GM12891 (cell line): ENCODE data around the gene FMN1.

ENCODE experiments used
- DNase-seq: peaks from one replicate; pipeline ENCODE4 v3.0.0; 2011; ENCODE audit warnings: low spot score; ENCODE audit not compliant: insufficient read length
- FAIRE-seq: peaks from 2 replicates; lab custom pipeline; 2011; peaks lifted over from hg19 to GRCh38; lab: Jason Lieb, UNC
- PAX5 ChIP-seq: IDR thresholded peaks from 2 replicates; pipeline ENCODE4 v1.6.1; 2011; ENCODE audit warnings: low read length, moderate library complexity, mild to moderate bottlenecking; ENCODE audit not compliant: insufficient read depth, severe bottlenecking
- POLR2A ChIP-seq: IDR thresholded peaks from 2 replicates; pipeline ENCODE4 v1.6.1; 2011; ENCODE audit warnings: low read depth, low read length, control low read depth
- POLR2AphosphoS5 ChIP-seq: IDR thresholded peaks from 2 replicates; pipeline ENCODE4 v1.6.1; 2011; ENCODE audit warnings: low read depth, low read length, control low read depth
- POU2F2 ChIP-seq: IDR thresholded peaks from 2 replicates; pipeline ENCODE4 v1.6.1; 2011; ENCODE audit warnings: low read depth, mild to moderate bottlenecking, control low read depth, low read length, moderate library complexity
- SPI1 ChIP-seq: IDR thresholded peaks from 2 replicates; pipeline ENCODE4 v1.6.1; 2011; ENCODE audit warnings: low read depth, low read length, control low read depth
- TAF1 ChIP-seq: IDR thresholded peaks from 2 replicates; pipeline ENCODE4 v1.6.1; 2011; ENCODE audit warnings: low read depth, low read length, control low read depth

FMN1 gene

DNA sequence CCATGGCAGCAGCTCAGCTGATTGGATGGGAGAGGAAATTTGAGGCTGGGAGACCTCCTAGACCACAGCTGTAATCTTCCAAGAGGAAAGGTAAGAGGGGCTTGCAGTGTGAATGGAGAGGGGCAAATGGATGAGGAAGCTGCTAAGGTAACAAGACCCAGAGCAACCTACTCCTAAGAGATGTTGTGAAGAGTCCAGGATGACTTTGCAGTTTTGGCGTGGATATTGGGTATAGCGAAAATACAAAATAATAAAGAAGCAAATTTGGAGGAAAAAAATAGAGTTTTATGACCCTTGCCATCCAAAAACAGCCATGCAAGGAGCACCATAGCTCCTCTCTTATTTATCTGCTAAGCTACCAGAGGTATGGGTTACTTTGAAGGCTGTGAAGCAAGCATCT, 290.1 kb downstream of the FMN1 start:
- no peak for TF ChIP-seq POLR2A
- DNase-seq (no peak), FAIRE-seq (no peak)

DNA sequence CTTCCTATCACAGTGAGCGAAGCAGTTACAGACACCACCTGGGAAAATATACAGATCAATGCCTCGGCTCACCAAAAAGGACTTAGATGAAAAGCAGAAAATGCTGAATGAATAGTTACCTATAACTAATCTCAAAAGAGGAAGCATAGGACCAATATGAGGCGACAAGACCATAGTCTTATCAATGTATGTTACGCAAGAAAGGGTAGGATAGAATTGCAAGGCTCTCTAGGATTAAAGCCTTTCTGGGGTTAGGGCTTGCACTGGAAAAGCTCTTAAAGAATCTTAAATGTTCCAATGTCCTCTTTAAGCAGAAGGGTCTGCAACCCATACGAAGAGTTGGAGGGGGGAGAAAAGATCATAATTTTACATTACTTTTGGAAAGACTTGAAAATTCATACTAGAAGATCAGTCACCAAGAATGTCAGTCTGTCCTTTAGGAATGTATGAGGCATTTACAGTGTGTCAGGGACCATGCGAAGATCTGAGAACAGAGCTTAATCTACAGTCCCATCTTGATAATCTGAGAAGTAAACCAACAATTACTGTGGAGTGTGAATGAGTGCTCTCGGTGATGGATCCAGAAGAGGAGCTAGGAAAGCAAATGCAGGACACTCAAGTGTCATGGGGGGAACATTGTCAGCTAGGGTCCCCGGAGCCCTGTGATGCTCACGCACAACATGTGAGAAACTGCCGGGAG, 290.8 kb downstream of the FMN1 start:
- no peak for TF ChIP-seq POLR2AphosphoS5
- no peak for TF ChIP-seq SPI1
- TF ChIP-seq POLR2A, result no peak
- TF ChIP-seq TAF1, result no peak
- TF ChIP-seq POU2F2, result no peak
- TF ChIP-seq PAX5, result no peak
- no peak for FAIRE-seq

DNA sequence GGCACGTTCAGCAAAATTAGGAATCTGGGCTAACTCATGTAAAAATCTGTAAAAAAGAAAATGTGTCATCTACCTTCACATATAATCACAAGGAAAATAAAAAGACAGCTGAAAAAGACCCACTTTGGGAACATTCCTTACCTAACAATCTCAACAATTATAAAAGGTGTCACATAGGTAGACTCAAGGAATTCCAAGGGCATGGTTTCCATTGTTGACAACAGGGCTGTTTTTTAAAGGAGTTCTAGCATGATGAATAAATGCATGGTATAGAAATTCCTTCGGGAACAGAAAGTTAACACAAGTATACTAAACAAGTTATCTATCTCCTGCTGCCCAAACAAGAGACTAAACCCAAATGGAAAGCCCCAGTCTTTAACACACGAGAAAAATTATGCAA, 292.5 kb downstream of the FMN1 start:
- TF ChIP-seq POU2F2 (no peak), SPI1 (no peak)
- DNase-seq (no peak), FAIRE-seq (no peak)

More for the DNA sequence above, 290.8 kb downstream of the FMN1 start:
- DNase-seq, result no peak

DNA sequence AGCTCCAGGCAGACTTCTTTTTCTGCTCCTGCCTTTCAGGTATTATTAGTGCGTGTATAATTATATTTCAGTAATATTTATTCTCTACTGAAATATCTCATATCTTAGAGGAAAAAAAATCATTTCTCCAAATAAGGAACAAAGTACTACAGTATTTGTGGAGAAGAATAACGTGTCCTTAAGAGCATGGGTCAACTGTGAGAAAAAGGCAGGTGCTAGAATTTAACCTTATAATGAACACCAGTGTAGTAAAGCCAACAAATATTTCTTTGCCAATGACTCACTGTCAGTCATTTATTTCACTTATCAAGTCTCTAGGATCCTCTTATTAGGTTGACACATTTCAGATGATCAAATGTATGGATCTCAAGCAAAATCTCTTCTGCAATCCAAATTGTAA, 293.3 kb downstream of the FMN1 start:
- TF ChIP-seq POLR2A (no peak), POU2F2 (no peak), POLR2AphosphoS5 (no peak), PAX5 (no peak), SPI1 (no peak)
- no peak for FAIRE-seq
- DNase-seq, result no peak

DNA sequence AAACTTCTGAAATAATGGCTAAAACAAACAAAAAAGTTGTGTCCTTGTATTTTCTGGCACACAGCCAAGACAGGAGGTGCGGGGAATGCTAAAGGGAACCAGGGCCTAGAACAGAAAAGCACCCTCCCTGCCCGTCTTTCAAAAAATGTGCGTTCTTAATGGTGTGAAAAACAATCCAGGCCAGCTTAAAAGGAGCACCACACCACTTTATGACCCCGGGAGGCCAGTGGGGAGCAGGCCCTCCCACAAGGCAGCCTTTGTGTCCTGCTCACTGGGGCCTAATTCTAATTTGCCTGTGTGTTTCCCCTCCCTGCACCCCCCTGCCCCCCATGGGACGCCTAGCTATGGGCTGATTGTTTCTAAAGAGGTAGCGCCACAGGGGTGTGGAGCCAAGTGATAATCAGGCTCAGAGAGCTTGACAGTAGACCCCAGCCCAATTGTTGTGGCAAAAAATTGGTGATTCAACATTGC, 295.4 kb downstream of the FMN1 start:
- DNase-seq (no peak), FAIRE-seq (no peak)
- no peak for TF ChIP-seq POLR2A

DNA sequence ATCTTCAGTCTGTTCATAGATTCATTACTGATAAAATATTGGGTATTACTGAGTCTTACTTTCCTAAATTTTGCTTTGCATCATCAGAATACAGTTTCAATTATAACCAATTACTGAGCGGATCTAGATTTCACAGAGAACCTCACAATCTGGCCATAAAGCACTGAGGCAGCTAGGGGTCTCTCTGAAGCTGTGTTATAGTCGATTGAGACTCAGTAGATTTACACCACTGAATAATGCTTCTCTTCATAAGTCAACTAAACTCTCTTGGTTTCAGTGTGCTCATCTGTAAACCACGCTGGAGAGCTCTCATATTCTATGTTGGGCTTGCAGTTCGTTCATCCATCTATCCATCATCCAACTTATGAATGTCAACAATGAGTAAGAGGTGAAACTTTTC, 296.1 kb downstream of the FMN1 start:
- FAIRE-seq (no peak), DNase-seq (no peak)
- TF ChIP-seq POLR2A (no peak), TAF1 (no peak), PAX5 (no peak), POLR2AphosphoS5 (no peak), SPI1 (no peak), POU2F2 (no peak)

DNA sequence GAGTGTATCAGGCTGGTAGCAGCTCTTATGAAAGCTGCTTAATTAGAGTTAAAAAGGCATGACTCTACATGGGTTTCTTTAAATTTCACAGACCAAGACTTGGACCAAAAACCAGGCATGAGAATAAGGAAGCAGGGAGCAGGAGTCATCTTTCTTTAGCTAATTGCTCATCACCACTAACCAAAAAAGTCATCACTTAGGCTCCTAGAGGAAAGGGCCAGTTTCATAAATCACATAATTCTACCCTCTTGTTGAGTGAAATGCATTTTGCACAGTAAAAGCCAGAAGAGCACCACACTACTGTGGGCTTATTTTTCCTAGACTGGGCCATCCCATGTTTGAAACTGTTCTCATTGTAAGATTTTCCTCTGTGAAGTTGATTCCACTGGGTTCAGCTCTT, 301.1 kb downstream of the FMN1 start:
- FAIRE-seq, result no peak
- TF ChIP-seq POU2F2, result no peak
- no peak for TF ChIP-seq POLR2AphosphoS5
- no peak for TF ChIP-seq TAF1
- no peak for TF ChIP-seq POLR2A
- TF ChIP-seq SPI1, result no peak
- TF ChIP-seq PAX5, result no peak
- no peak for DNase-seq

DNA sequence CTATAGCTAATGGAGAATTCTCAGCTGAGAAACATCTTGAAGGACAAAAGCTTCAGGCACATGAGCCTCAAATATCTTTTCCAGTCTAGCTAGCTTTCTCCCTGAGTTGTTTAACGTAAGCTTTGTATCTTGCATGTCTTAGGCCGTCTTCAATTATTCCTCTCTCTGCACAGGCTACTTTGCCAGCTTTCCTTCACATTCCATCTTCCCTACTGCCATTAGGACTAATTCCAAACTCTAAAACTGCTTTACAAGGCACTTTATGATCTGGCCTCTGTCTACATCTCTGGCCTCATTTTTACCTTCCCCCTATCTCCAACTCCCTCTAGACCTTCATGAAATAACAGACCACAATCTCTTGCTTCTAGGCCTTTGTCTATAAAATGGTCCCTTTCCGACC, 305.3 kb downstream of the FMN1 start:
- TF ChIP-seq POU2F2 (no peak), SPI1 (no peak), POLR2A (no peak), POLR2AphosphoS5 (no peak), PAX5 (no peak)
- no peak for DNase-seq
- FAIRE-seq, result no peak

DNA sequence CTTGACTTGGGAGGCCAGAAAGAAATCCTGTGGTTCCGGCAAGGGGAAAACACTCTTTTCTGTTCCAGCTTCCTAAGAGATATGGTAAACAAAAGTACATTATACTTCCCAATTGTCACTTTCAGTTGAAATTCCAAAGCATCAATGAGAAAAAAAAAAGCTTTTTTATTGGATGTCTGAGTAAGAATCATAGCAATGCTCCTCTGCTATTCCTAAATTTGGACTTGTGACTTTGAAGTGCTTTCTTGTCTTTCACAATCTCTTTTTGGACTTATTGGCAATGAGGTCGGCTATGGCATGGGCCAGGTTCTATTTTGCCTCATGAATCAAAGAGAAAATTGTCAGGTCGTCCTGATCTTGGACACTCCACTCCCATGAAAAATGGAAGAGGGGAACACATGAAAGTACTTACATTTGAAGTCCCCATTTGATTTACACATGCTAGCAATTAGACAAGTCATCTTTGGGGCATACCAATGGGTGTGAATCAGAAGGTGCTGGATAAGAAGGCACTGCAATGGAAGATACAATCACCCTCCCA, 306.2 kb downstream of the FMN1 start:
- no peak for FAIRE-seq
- no peak for DNase-seq
- TF ChIP-seq TAF1 (no peak), POU2F2 (no peak), POLR2AphosphoS5 (no peak), SPI1 (no peak), PAX5 (no peak), POLR2A (no peak)

DNA sequence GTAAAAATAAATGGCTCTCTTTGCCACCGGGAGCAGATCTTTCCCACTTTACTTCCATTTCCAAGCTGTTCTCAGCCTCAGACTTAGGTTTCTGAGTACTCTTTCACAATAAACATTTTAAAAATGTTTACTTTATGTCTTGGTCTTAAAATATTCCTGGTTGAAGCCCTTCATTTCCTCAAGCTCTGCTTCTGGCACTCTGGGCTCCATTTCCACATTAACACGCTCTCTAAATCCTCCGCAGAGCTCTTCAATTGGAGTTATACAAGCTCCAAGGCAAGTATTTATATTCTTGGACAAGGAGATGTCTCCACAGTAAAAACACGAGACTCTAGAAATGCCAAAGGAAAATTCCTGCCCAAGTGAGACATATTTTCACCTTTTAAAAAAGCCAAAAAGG, 307.4 kb downstream of the FMN1 start:
- DNase-seq, result no peak
- TF ChIP-seq POLR2A (no peak), POU2F2 (no peak), PAX5 (no peak), TAF1 (no peak)
- no peak for FAIRE-seq
